Activated T-helper 2 cell treated with anti-CD3 and anti-CD28 coated beads, Interferon-gamma antibody, Interleukin-2, Interleukin-4, amounts not matched to agents 10 μg/mL and 5 μg/mL and 100 μg/mL, durations not matched to agents 14 hours and 24 hours and 36 hours (primary cell): Measurements from ENCODE around the gene PDGFC. TPM values are rescaled to one million over a fixed set of nuclear protein-coding genes. Genes with fewer than 3 reads are reported as not detected.

Experiments
- DNase-seq: peaks from one replicate; pipeline ENCODE4 v3.0.0; 2021; ENCODE audit warnings: low spot score
- H3K27ac Mint-ChIP-seq: one replicate; pipeline ENCODE4 v1.8.0; 2021; ENCODE audit warnings: mixed read lengths
- H3K27me3 Mint-ChIP-seq: one replicate; pipeline ENCODE4 v1.8.0; 2021; ENCODE audit warnings: low read depth, mixed read lengths
- H3K36me3 Mint-ChIP-seq: one replicate; pipeline ENCODE4 v1.8.0; 2021; ENCODE audit warnings: low read depth, mixed read lengths
- H3K4me1 Mint-ChIP-seq: one replicate; pipeline ENCODE4 v1.8.0; 2021; ENCODE audit warnings: low read depth, mixed read lengths
- H3K4me3 Mint-ChIP-seq: one replicate; pipeline ENCODE4 v1.8.0; 2021; ENCODE audit warnings: low read depth, mild to moderate bottlenecking, moderate library complexity, mixed read lengths
- H3K9me3 Mint-ChIP-seq: one replicate; pipeline ENCODE4 v1.8.0; 2021; ENCODE audit warnings: mixed read lengths
- intact Hi-C: fragments of 100-400 bp; cut with micrococcal nuclease; formaldehyde crosslinking; loops from one replicate; pipeline ENCODE4 v1.15.1; 2023
- total RNA-seq: library from RNA; stranded (reverse); gene quantifications from 2 replicates; pipeline ENCODE4 v1.2.3, GENCODE V29; 2022

PDGFC gene
- total RNA-seq, 1 donor from 2014 or later, result not detected

DNA sequence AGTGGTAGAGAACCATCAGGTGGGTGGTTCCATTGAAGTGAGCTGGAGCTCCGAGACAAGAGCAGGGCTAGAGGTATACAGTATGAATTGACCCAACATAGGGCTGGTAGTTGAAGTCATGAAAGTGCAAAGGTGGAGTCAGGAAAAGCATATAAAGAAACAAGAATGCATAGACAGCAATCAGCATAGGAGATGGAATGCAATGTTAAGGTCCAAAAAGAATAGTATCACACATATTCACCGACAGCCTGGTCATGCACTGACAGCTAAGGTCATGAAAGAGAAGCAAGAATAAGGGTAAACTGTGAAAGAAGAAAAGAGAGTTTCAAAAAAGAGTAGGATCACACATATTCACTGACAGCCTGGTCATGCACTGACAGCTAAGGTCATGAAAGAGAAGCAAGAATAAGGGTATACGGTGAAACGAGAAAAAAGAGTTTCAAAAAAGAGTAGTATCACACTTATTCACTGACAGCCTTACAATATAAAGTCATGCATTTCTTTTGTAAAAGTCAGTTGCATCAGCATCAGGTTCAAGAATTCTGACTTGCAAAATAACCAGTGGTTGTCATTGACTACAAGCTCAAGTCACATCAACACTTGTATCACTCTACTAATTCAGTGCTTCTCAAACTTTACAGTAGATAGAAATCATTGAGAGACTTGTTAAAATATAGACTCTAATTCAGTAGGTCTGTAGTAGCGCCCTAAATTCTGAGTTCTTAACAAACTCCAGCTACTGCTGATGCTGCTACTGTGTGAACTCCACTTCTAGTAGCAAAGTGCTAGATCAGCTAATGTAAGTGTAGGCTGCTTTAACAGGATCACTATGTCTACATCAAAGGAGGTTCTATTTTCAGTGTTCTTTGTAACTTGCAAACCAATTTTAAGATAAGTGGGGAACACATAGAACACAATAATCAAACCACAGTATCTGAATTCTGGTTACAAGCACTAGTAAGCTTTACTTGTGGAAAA, 221.9 kb downstream of the PDGFC start:
- no peaks in the 10 kb centered on the region for H3K36me3 Mint-ChIP-seq
- no peaks in the 10 kb centered on the region for H3K27me3 Mint-ChIP-seq
- no peak overlapping the region for H3K27ac Mint-ChIP-seq
- no peak for DNase-seq
- no peak overlapping the region for H3K4me3 Mint-ChIP-seq
- no peaks in the 10 kb centered on the region for H3K4me1 Mint-ChIP-seq
- intact Hi-C loops, result no loop called here
- no peaks in the 10 kb centered on the region for H3K9me3 Mint-ChIP-seq

- Mint-ChIP-seq H3K4me3 (no peak overlapping the region), H3K27ac (no peak overlapping the region), H3K9me3 (no peaks in the 10 kb centered on the region), H3K4me1 (no peaks in the 10 kb centered on the region), H3K27me3 (no peaks in the 10 kb centered on the region), H3K36me3 (no peaks in the 10 kb centered on the region)
- intact Hi-C loops, result no loop called here
- no peak for DNase-seq
These were observed 225.5 kb downstream of the PDGFC start for GRCh38 chr4:156746111-156746510.

DNA sequence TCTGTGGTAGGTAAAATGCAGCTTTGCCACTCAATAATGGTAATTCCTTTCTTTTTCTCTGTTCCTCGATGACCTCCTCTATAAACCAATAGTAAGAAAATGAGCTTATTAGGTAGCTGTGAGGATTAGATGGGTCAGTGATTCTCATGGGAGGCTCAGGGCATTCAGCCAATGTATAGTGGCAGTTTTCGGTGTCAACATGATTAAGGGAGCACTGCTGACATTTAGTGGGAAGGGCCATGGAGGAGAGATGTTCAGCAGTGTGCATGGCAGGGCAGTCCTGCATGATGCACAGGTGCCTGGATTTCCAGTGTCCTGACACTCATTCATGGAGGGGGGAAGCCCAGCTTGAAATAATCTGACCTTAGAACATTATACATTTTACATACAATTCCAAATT, 232.8 kb downstream of the PDGFC start:
- intact Hi-C loops, result no loop called here
- Mint-ChIP-seq H3K4me1 (no peaks in the 10 kb centered on the region), H3K9me3 (no peaks in the 10 kb centered on the region), H3K27me3 (no peaks in the 10 kb centered on the region), H3K4me3 (no peak overlapping the region), H3K27ac (no peak overlapping the region), H3K36me3 (no peaks in the 10 kb centered on the region)
- no peak for DNase-seq

DNA sequence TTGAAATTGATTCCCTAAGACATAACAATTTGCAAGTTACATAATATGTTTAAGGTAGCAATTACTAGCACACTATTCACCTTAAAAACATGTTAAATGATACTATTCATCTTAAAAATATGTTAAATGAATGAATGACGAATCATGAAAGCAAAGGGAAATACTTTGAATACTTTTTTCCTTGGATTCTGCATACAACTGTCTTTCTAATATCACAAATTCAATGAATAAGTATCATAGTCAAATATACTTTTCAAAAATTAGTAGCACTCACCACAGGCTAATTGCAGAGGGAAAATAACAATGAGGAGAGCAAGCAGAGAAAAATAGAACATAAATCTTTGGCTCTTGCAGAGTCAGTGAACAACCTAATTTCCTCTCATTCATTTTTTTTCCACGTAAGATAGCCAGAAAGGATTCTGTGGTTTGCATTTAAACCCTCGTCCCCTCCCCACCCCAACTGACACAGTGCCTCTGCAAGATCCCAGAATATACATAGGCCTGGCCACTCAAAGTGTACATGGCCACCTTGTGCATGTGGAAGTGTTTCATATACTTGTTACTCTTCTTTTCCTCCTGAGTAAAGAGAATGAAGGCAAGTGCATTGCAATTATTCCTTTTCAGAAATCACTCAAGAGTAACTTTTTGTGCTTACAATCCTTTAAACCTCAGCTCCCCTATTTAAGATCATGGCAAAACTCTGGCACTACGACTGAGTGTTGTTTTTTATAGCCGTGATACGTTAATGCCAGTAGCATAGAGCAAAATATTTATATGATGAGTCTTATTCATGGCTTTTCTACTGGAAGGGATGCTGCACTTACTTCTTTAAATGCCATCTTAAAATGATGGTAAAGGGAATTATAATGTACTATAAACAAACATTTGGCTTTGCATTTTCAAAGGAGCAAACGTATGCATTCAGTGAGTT, 236.4 kb downstream of the PDGFC start:
- H3K27ac Mint-ChIP-seq, result no peak overlapping the region
- H3K36me3 Mint-ChIP-seq, result no peaks in the 10 kb centered on the region
- intact Hi-C loops, result no loop called here
- H3K27me3 Mint-ChIP-seq, result no peaks in the 10 kb centered on the region
- H3K4me1 Mint-ChIP-seq, result no peaks in the 10 kb centered on the region
- no peak overlapping the region for H3K4me3 Mint-ChIP-seq
- H3K9me3 Mint-ChIP-seq, result peaks cover 12% of the 10 kb centered on the region
- DNase-seq, result no peak

DNA sequence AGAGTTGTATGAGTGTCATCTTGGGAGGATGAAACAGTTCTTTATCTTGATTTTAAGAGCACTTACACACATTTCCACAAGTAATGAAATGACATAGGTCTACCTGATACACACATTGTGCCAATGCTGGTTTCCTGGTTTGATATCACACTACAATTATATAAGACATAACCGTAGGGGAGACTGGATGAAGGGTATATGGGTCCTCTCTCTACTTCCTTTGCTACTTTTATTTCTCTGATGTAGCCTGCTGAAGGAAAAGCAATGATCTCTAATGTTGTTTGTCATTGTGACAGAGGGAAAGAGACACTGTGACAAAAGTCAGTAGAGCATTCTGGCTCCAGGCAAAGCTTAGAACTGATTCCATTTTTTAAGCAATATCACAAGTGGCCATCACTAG, 238.0 kb downstream of the PDGFC start:
- H3K27ac Mint-ChIP-seq, result no peak overlapping the region
- DNase-seq, result no peak
- H3K9me3 Mint-ChIP-seq, result peaks cover 12% of the 10 kb centered on the region
- H3K4me3 Mint-ChIP-seq, result no peak overlapping the region
- H3K36me3 Mint-ChIP-seq, result no peaks in the 10 kb centered on the region
- no peaks in the 10 kb centered on the region for H3K27me3 Mint-ChIP-seq
- intact Hi-C loops, result no loop called here
- H3K4me1 Mint-ChIP-seq, result no peaks in the 10 kb centered on the region

- intact Hi-C loops, result no loop called here
- no peaks in the 10 kb centered on the region for H3K4me1 Mint-ChIP-seq
- H3K27me3 Mint-ChIP-seq, result no peaks in the 10 kb centered on the region
- H3K9me3 Mint-ChIP-seq, result peaks cover 12% of the 10 kb centered on the region
- H3K36me3 Mint-ChIP-seq, result no peaks in the 10 kb centered on the region
- no peak for DNase-seq
- no peak overlapping the region for H3K27ac Mint-ChIP-seq
- H3K4me3 Mint-ChIP-seq, result no peak overlapping the region
These were observed 239.0 kb downstream of the PDGFC start for GRCh38 chr4:156732634-156733033.

- no peaks in the 10 kb centered on the region for H3K36me3 Mint-ChIP-seq
- no peak for DNase-seq
- no peak overlapping the region for H3K4me3 Mint-ChIP-seq
- intact Hi-C loops, result no loop called here
- no peaks in the 10 kb centered on the region for H3K27me3 Mint-ChIP-seq
- peaks cover 12% of the 10 kb centered on the region for H3K9me3 Mint-ChIP-seq
- no peak overlapping the region for H3K27ac Mint-ChIP-seq
- H3K4me1 Mint-ChIP-seq, result no peaks in the 10 kb centered on the region
These were observed 242.2 kb downstream of the PDGFC start for GRCh38 chr4:156729416-156729815.

DNA sequence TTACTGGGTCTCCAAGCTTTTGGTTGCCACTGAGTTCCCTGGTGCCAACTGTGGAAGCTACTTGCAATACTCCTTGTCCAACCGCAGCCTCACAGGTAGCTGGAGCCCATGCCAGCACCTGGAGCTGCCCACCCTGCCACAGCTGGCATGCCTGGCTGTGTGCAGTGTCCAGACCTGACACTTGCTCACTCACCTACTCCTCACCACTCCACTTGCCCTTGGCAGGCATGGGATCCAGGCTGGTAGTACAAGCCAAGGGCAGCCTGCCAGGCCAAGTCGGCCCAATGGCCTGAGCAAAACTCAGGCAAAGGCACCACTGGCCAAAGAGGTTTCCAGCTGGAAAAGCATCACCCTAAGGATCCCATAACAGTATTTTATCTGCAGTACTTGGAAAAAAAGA, 246.3 kb downstream of the PDGFC start:
- Mint-ChIP-seq H3K4me1 (no peaks in the 10 kb centered on the region), H3K27me3 (no peaks in the 10 kb centered on the region), H3K4me3 (no peak overlapping the region), H3K27ac (no peak overlapping the region), H3K9me3 (no peaks in the 10 kb centered on the region), H3K36me3 (no peaks in the 10 kb centered on the region)
- no peak for DNase-seq
- intact Hi-C loops, result no loop called here

GRCh38 chr4:156723951-156724668, 247.5 kb downstream of the PDGFC start:
- H3K27me3 Mint-ChIP-seq, result no peaks in the 10 kb centered on the region
- intact Hi-C loops, result no loop called here
- no peak overlapping the region for H3K27ac Mint-ChIP-seq
- no peak for DNase-seq
- no peaks in the 10 kb centered on the region for H3K36me3 Mint-ChIP-seq
- no peaks in the 10 kb centered on the region for H3K4me1 Mint-ChIP-seq
- H3K4me3 Mint-ChIP-seq, result no peak overlapping the region
- H3K9me3 Mint-ChIP-seq, result no peaks in the 10 kb centered on the region

GRCh38 chr4:156718226-156718625, 253.4 kb downstream of the PDGFC start:
- intact Hi-C loops, result no loop called here
- H3K36me3 Mint-ChIP-seq, result no peaks in the 10 kb centered on the region
- DNase-seq, result no peak
- no peak overlapping the region for H3K4me3 Mint-ChIP-seq
- no peaks in the 10 kb centered on the region for H3K9me3 Mint-ChIP-seq
- no peaks in the 10 kb centered on the region for H3K4me1 Mint-ChIP-seq
- no peak overlapping the region for H3K27ac Mint-ChIP-seq
- H3K27me3 Mint-ChIP-seq, result no peaks in the 10 kb centered on the region

- intact Hi-C loops, result no loop called here
- Mint-ChIP-seq H3K27me3 (no peaks in the 10 kb centered on the region), H3K4me1 (no peaks in the 10 kb centered on the region)
These were observed 260.4 kb downstream of the PDGFC start for GRCh38 chr4:156711193-156711590.

More at GRCh38 chr4:156711193-156711590, 260.4 kb downstream of the PDGFC start:
- no peak overlapping the region for H3K4me3 Mint-ChIP-seq
- no peaks in the 10 kb centered on the region for H3K36me3 Mint-ChIP-seq
- H3K9me3 Mint-ChIP-seq, result no peaks in the 10 kb centered on the region
- H3K27ac Mint-ChIP-seq, result no peak overlapping the region
- DNase-seq, result no peak
